Measurements from ENCODE around the gene DCANP1. TPM values are rescaled to one million over a fixed set of nuclear protein-coding genes. Genes with fewer than 3 reads are reported as not detected.

DCANP1 gene
- not detected for total RNA-seq

GRCh38 chr5:135447298-135447929, at the start of gene DCANP1:
Gene DCANP1 (minus strand): TSS chr5:135447348. CDS start chr5:135447108, 240 bp downstream.

DNA sequence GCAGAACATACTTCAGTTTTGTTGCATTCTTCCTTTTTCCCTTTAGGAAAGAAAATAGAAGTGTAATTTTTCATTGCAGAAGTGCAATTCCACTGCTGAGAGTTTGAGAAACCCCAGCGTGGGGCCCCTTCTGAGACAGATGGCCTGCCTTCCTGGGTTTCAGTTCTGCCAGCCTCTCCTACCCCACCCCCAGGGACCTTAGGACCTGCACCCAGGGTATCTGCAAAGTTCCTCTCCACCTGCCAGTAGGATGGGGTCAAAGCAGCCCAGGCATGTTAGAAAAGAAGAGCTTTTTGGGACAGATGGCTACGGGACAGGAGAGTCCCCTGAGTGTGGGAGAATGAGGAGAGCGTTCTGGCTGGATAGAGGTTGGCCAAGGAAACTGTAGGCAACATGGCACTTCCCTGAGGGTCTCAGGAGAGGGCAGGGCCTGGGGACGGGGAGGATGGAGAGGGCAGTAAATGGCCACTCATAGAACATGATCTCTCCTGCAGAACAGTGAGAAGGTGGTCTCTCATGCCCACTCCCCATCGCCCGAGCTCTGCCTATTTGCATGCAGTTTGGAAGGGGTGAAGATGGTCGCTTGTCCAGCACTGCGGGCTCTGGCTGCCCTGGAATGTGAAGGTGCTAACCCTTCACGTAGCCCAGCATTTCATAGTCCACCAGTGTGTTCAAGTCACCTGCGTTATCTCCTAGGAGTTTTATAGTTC, 5.3 kb upstream of the DCANP1 start, which contains the start of gene TIFAB:
Gene TIFAB, minus strand, starts transcription at position 31 of the 710 bp plus-strand sequence. CDS start 2,412 bp downstream, outside the sequence.

DNA sequence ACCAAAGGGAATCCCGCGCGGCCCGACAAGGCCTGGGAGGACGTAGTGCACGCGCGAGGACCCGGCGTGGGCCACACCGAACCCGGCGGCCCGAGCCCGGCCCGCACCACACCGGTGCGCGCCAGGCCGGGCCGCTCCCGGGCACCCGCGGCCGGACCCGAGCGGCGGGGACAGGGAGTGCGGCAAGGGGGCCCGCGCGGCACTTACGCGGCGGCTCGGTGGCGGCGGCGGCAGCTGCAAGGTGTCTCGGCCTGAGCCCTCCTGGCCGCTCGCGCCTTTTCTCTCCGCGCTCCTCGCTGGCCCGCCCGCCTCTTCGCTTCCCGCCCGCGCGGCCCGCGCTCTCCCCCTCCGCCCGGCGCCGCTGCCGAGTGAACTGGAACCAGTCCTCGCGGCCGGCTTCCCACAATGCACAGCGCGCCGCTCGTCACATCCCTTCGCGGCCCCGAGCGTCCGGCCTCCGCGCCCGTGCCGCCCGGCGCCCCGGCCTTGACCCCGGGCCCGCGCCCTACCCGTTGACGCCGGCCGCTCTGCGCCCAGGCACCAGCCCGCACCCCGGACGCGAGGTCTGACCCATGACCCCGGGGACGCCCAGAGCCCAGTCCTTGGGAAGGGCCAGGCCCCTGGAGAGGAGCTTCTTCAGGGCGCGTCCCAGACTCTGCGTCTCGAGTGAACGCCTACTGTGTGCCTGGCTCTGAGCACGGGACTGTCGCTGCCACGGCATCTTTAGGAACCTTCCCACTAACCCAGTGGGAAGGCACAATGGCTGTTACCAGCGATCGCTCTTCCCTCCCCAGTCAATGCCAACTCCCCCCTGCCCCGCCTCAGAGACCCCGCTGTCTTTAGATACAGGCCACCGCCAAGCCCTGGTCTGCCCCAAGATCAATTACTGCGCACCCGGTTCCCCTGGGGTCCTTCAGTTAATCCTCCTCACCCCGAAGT, 48.0 kb downstream of the DCANP1 start, which contains the start of gene MACROH2A1:
Gene MACROH2A1, minus strand, starts transcription at position 377 of the 939 bp plus-strand sequence. CDS start 10,138 bp downstream, outside the sequence.

Other genes with a start within 250 kb of the DCANP1 start
- gene MACROH2A1, start 48.1 kb downstream of the DCANP1 start, total RNA-seq: 100 to 1,000 TPM; 264 to 271 TPM
- gene TIFAB, start 5.0 kb upstream of the DCANP1 start, total RNA-seq: not detected
- not detected for gene NEUROG1, start 88.6 kb upstream of the DCANP1 start, total RNA-seq
- not detected for gene CXCL14, start 131.6 kb upstream of the DCANP1 start, total RNA-seq